Measurements from ENCODE around the gene E4F1.
"Not testable (repeated sequence)": the region's sequence is repeated elsewhere in the genome, so short reads cannot be mapped to it uniquely, and the experiment has no call there.

Gene E4F1

GRCh38 chr16:2231016-2231931, 7.9 kb downstream of the E4F1 start:
- no peak for DNase-seq

- DNase-seq: no peak
These were observed 9.0 kb downstream of the E4F1 start for GRCh38 chr16:2232094-2232990.

GRCh38 chr16:2233046-2233775, 9.8 kb downstream of the E4F1 start:
- no peak for DNase-seq

- DNase-seq: no peak
These were observed 10.8 kb downstream of the E4F1 start for GRCh38 chr16:2233872-2234812.

- no peak for DNase-seq
These were observed 11.4 kb downstream of the E4F1 start for GRCh38 chr16:2234813-2235170.

GRCh38 chr16:2235234-2235651, 11.9 kb downstream of the E4F1 start:
- no peak for DNase-seq

GRCh38 chr16:2235695-2236336, 12.4 kb downstream of the E4F1 start:
- no peak for DNase-seq

GRCh38 chr16:2236337-2237101, 13.1 kb downstream of the E4F1 start, which contains the start of gene DNASE1L2:
Gene DNASE1L2, plus strand, starts transcription at chr16:2236444. Its CDS starts 373 bp downstream, at chr16:2236817.
- no peak for DNase-seq

- DNase-seq: no peak
These were observed 13.7 kb downstream of the E4F1 start for GRCh38 chr16:2237102-2237482.

- no peak for DNase-seq
These were observed 14.2 kb downstream of the E4F1 start for GRCh38 chr16:2237493-2238149.

GRCh38 chr16:2238150-2238837, 14.9 kb downstream of the E4F1 start:
- DNase-seq: no peak

GRCh38 chr16:2238838-2239675, 15.7 kb downstream of the E4F1 start:
- DNase-seq: no peak

GRCh38 chr16:2240331-2240730, 16.9 kb downstream of the E4F1 start:
- not testable (repeated sequence) for DNase-seq

- DNase-seq: no peak
These were observed 19.2 kb downstream of the E4F1 start for GRCh38 chr16:2242598-2242997.

- DNase-seq: no peak
These were observed 19.7 kb downstream of the E4F1 start for GRCh38 chr16:2243031-2243528.

GRCh38 chr16:2243781-2244180, 20.4 kb downstream of the E4F1 start:
- DNase-seq: no peak

- DNase-seq: no peak
These were observed 20.9 kb downstream of the E4F1 start for GRCh38 chr16:2244301-2244700.

Data from CD4-positive, alpha-beta T cell treated with Interleukin-17A for 1 hour (primary cell).